Esophagus muscularis mucosa (tissue), 4 donors: ENCODE measurements around the gene NEU1. TPM values are rescaled to one million over a fixed set of nuclear protein-coding genes. Genes with fewer than 3 reads are reported as not detected.
A peak's percentile ranks its signal among the peaks of the same experiment; 100 is the strongest.

Experiments
- DNase-seq: peaks from one replicate; pipeline ENCODE4 v3.0.0-alpha.2; 2017; ENCODE audit errors: extremely low spot score
- H3K27ac ChIP-seq, 4 donors: fragments of 200-600 bp; sonication (generic); replicated peaks in 1 of 4; 1 replicate in 3 of 4; 2 replicates in 1 of 4; pipeline ENCODE4 v1.5.1; 2016 to 2019; ENCODE audit warnings: mild to moderate bottlenecking in 1 of 4
- H3K27me3 ChIP-seq, 4 donors: fragments of 200-600 bp; sonication (generic); one replicate each; pipeline versions ENCODE4 v1.5.1 to v1.6.0; 2016 to 2019
- H3K36me3 ChIP-seq, 4 donors: fragments of 200-600 bp; sonication (generic); one replicate each; pipeline ENCODE4 v1.5.1; 2016 to 2019
- H3K4me1 ChIP-seq, 4 donors: fragments of 200-600 bp; sonication (generic); one replicate each; pipeline ENCODE4 v1.5.1; 2016 to 2019
- H3K4me3 ChIP-seq, 4 donors: fragments of 200-600 bp; sonication (generic); 1 replicate in 2 of 4; 2 replicates in 2 of 4; pipeline ENCODE4 v1.5.1; 2016 to 2019; ENCODE audit warnings: mild to moderate bottlenecking in 4 of 4, moderate library complexity in 1 of 4
- H3K9me3 ChIP-seq, 4 donors: fragments of 200-600 bp; sonication (generic); 1 replicate in 3 of 4; 2 replicates in 1 of 4; pipeline ENCODE4 v1.5.1; 2016 to 2019
- EP300 ChIP-seq: sonication (generic); formaldehyde crosslinking; IDR thresholded peaks from one replicate; pipeline ENCODE4 v1.6.1; 2017; ENCODE audit warnings: antibody characterized with exemption
- POLR2A ChIP-seq: fragments of 450-650 bp; IDR thresholded peaks from one replicate; pipeline ENCODE4 v1.6.1; 2017; ENCODE audit warnings: antibody characterized with exemption, moderate library complexity, mild to moderate bottlenecking, low read depth
- POLR2AphosphoS5 ChIP-seq, 2 donors: sonication (generic); formaldehyde crosslinking; IDR thresholded peaks; one replicate each; pipeline ENCODE4 v1.6.1; 2017; ENCODE audit warnings: antibody characterized with exemption in 2 of 2
- WGBS: methylation state at CpG from one replicate; pipeline ENCODE4 v1.1.5; 2018; 5-methylcytosine and 5-hydroxymethylcytosine counted together
- intact Hi-C: fragments of 100-400 bp; cut with DNase I; formaldehyde crosslinking; loops from one replicate; pipeline ENCODE4 v1.15.1; 2023
- total RNA-seq, 4 donors: library from RNA; depleted of rRNA; stranded (reverse); fragments of >200 nt; gene quantifications; one replicate each; pipeline versions ENCODE4 v1.1.0 to v1.2.1, GENCODE V29; 2016
- TF ChIP-seq, protein P1 (sequence below), 3 experiments: fragments of 200-600 bp in 2 of 3; fragments of 450-650 bp in 1 of 3; sonication (generic) in 2 of 3; IDR thresholded peaks; one replicate each; pipeline ENCODE4 v1.5.1; 2017 to 2019; ENCODE audit warnings: antibody characterized with exemption in 3 of 3, mild to moderate bottlenecking in 2 of 3, moderate library complexity in 1 of 3

The NEU1 gene
- total RNA-seq, 4 donors from 2014 or later: 24.9 to 39.6 (median 34.9) TPM

- Histone ChIP-seq H3K4me1 (no peaks in the 10 kb centered on the region), H3K4me3 (no peak overlapping the region), H3K27me3 (no peaks in the 10 kb centered on the region), H3K9me3 (no peaks in the 10 kb centered on the region), H3K36me3 (peaks cover 48 to 63% (median 62%) of the 10 kb centered on the region in 4 donors), H3K27ac (no peak overlapping the region)
- DNase-seq: no peak
- TF ChIP-seq EP300 (no peak), POLR2AphosphoS5 (IDR thresholded peaks at IDR 0.05) (no peak), POLR2A (no peak)
- TF ChIP-seq, protein P1, sequence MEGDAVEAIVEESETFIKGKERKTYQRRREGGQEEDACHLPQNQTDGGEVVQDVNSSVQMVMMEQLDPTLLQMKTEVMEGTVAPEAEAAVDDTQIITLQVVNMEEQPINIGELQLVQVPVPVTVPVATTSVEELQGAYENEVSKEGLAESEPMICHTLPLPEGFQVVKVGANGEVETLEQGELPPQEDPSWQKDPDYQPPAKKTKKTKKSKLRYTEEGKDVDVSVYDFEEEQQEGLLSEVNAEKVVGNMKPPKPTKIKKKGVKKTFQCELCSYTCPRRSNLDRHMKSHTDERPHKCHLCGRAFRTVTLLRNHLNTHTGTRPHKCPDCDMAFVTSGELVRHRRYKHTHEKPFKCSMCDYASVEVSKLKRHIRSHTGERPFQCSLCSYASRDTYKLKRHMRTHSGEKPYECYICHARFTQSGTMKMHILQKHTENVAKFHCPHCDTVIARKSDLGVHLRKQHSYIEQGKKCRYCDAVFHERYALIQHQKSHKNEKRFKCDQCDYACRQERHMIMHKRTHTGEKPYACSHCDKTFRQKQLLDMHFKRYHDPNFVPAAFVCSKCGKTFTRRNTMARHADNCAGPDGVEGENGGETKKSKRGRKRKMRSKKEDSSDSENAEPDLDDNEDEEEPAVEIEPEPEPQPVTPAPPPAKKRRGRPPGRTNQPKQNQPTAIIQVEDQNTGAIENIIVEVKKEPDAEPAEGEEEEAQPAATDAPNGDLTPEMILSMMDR (IDR thresholded peaks at IDR 0.05): no peak
- WGBS: 98% methylated on average over 9 of the region's 10 CpGs
- intact Hi-C loops: no loop called here
Measured at GRCh38 chr6:31880616-31881015, 18.0 kb upstream of the NEU1 start.

DNA sequence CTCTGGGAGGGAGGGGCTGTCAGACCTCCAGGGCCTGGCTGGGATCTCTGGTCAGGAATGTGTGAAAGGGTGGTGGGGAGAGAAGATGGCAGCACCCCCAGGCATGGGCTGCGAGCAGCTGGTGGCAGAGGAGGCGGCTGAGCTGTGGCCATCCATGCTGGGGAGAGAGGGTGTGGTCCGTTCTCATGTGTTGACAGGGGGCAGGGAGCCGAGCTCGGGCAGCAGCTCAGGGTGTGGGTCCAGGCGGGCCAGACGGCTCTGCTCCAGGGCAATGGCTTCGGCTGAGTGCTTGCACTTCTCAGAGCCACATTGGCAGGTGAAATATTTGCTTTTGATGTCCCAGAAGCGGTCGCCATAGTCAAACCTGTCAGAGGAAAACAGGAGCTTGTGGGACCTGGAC is 17.3 kb upstream of the NEU1 start:
- no peaks in the 10 kb centered on the region for H3K4me1 ChIP-seq
- H3K4me3 ChIP-seq: no peak overlapping the region
- H3K9me3 ChIP-seq: no peaks in the 10 kb centered on the region
- no peak for DNase-seq
- intact Hi-C loops: no loop called here
- no peak overlapping the region for H3K27ac ChIP-seq
- no peak for TF ChIP-seq EP300
- TF ChIP-seq, protein P1 (IDR thresholded peaks at IDR 0.05): no peak
- no peak for TF ChIP-seq POLR2AphosphoS5 (IDR thresholded peaks at IDR 0.05)
- no peak for TF ChIP-seq POLR2A
- peaks cover 48 to 56% (median 55%) of the 10 kb centered on the region in 4 donors for H3K36me3 ChIP-seq
- no peaks in the 10 kb centered on the region for H3K27me3 ChIP-seq
- 68% methylated on average over 10 of the region's 10 CpGs for WGBS

DNA sequence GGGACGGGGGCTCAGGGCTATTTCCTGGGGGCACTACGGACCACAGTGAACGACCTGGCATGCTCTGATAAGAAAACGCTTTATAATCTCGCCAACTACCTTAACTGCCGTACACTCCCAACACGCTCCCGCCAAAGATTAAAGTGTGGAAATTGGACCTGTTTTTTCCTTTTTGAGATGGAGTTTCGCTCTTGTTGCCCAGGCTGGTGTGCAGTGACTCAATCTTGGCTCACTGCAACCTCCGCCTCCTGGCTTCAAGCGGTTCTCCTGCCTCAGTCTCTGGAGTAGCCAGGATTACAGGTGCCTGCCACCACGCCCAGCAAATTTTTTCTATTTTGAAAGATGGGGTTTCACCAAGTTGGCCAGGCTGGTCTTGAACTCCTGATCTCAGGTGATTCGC is 16.5 kb upstream of the NEU1 start:
- Histone ChIP-seq H3K4me1 (no peaks in the 10 kb centered on the region), H3K9me3 (no peaks in the 10 kb centered on the region), H3K4me3 (no peak overlapping the region), H3K36me3 (peaks cover 42 to 49% (median 47%) of the 10 kb centered on the region in 4 donors), H3K27me3 (no peaks in the 10 kb centered on the region), H3K27ac (no peak overlapping the region)
- WGBS: 82% methylated on average over 11 of the region's 13 CpGs
- TF ChIP-seq EP300 (no peak), POLR2AphosphoS5 (IDR thresholded peaks at IDR 0.05) (no peak), POLR2A (no peak)
- TF ChIP-seq, protein P1 (IDR thresholded peaks at IDR 0.05): no peak
- no peak for DNase-seq
- intact Hi-C loops: no loop called here

- peaks cover 38 to 45% (median 43%) of the 10 kb centered on the region in 4 donors for H3K36me3 ChIP-seq
- no peak within 1 kb of the TSS for H3K4me3 ChIP-seq
- H3K27ac ChIP-seq: peak within 1 kb of the TSS in 1 of 4 donors; percentile 6
- H3K27me3 ChIP-seq: no peaks in the 10 kb centered on the region
- no peaks in the 10 kb centered on the region for H3K4me1 ChIP-seq
- no peaks in the 10 kb centered on the region for H3K9me3 ChIP-seq
- 54% methylated on average over 15 of the region's 18 CpGs for WGBS
- no peak for DNase-seq
- TF ChIP-seq, protein P1 (IDR thresholded peaks at IDR 0.05): no peak
- no peak for TF ChIP-seq POLR2A
- no peak for TF ChIP-seq POLR2AphosphoS5 (IDR thresholded peaks at IDR 0.05)
- TF ChIP-seq EP300: no peak
- intact Hi-C loops: no loop called here
Measured at GRCh38 chr6:31878726-31879125, 16.1 kb upstream of the NEU1 start, which contains the start of gene SLC44A4. SLC44A4 (minus strand) TSS chr6:31878997; CDS start chr6:31878980, 17 bp downstream.

DNA sequence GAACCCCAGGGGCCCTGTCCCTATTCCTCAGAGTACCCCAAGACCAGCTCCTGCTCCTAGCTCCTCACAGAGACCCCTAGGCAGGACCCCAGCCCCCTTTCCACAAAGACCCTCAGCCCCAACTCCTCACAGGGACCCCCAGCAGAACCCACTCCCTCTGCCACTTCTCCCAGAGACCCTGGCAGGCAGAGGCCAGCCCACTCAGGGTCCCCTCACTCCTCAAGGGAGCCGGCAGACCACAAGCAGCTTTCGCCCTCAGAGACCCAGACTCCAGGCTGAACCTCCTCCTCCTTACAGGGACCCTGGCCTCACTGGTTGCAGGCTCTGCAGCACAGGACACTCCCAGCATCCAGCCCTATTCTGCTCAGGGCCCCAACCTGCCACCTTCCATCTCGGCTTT is 15.6 kb upstream of the NEU1 start:
- 88% methylated on average over 3 of the region's 3 CpGs for WGBS
- Histone ChIP-seq H3K9me3 (no peaks in the 10 kb centered on the region), H3K27ac (peak overlapping the region in 1 of 4 donors; percentile 6), H3K4me1 (no peaks in the 10 kb centered on the region), H3K36me3 (peaks cover 33 to 40% (median 38%) of the 10 kb centered on the region in 4 donors), H3K27me3 (no peaks in the 10 kb centered on the region), H3K4me3 (no peak overlapping the region)
- intact Hi-C loops: no loop called here
- TF ChIP-seq POLR2AphosphoS5 (IDR thresholded peaks at IDR 0.05) (no peak), EP300 (no peak)
- TF ChIP-seq, protein P1 (IDR thresholded peaks at IDR 0.05): no peak
- DNase-seq: no peak
